MV-4-11 (cell line): ENCODE measurements around the gene GRIN2B.

Experiments used
- DNase-seq: peaks from one replicate; lab custom pipeline; 2025; lab: John Stamatoyannopoulos, UW

GRIN2B gene

GRCh38 chr12:13957576-13957975 lies 23.8 kb downstream of the GRIN2B start:
- peak; percentile 52 for DNase-seq

DNA sequence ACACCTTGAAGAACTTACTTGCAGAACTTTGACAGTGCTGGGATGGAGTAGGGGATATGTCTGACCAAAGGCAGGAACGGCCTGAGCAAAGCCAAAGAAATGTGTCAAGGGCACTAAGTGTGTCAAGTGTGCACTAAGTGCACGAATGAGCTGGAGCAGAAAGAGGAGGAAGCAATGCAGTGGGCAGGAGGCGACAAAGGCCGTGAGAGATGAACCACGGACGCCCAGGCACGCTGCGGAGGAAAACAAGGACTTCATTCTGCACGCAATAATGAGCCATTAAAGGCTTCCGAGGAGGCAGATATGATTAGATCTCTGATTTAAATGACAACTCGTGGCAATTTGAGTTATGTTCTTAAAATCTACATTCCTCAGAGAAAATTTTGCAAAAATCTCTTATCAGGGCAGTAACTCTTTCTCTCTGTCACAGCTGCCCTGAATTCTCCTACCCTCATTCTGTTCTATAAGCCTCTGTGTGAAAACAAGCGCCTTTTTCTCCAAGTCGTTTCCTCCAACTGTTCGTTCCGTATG lies 25.3 kb downstream of the GRIN2B start:
- DNase-seq, result no peak

DNA sequence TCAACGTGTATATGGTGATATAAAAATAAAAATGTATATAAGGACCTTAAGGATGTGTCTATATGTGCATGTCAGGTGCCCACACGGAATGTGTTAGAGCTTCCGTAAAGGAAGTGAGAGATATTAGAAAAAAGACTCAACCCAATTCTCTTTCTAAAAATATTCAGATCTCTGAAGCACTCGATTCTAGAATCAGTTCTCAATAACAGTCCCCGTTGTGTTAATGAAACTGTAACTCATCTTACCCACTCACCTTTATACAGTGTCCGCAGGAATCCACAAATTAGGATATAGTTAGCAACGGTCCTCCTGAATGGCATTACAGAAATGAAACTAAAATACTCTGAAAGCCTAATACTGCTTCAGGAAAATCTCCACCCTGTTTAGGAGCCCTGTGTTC lies 29.3 kb downstream of the GRIN2B start:
- DNase-seq, result no peak

- no peak for DNase-seq
Observed at GRCh38 chr12:13950502-13950901, 30.9 kb downstream of the GRIN2B start.

GRCh38 chr12:13948621-13949020 lies 32.8 kb downstream of the GRIN2B start:
- DNase-seq, result no peak

- no peak for DNase-seq
Observed at GRCh38 chr12:13947276-13947946, 34.0 kb downstream of the GRIN2B start.

DNA sequence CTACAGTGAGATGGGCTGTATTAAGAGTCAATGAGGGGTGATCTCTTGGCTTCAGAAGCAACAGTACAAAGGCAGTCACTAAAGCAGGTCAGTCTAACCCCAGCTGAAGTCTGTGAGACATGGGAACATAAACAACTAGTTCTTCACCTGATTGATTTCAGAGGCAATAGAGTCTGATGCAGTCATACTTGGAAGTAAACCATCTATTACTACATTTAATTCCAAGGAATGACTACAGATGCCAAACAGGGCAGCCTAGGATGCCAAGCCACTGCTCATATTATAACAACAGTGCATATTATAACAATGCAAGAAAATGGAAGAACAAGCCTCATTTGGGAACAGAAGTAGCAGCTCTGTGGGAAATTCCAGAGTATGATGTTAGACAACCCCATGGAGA lies 35.8 kb downstream of the GRIN2B start:
- no peak for DNase-seq

DNA sequence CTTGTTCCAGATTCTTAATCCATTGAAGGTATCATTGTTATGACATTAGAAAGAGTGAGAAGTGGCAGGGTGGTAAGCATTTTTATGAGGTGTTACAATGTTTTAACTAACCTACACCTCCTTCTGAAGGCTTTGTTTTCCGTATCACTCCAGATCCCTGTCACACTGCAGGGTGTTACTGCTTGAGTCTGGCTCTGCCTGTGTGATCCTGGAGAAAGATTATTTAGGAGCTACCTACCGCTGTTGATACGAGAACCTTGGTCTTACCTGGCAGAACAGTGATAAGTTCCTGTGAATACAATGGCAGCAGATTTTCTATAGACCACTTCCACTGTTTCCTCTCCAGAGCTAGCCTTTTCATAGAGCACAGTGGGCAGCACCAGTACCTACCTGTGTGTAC lies 36.2 kb downstream of the GRIN2B start:
- DNase-seq, result no peak

- DNase-seq, result no peak
Observed at GRCh38 chr12:13942826-13943225, 38.6 kb downstream of the GRIN2B start.

DNA sequence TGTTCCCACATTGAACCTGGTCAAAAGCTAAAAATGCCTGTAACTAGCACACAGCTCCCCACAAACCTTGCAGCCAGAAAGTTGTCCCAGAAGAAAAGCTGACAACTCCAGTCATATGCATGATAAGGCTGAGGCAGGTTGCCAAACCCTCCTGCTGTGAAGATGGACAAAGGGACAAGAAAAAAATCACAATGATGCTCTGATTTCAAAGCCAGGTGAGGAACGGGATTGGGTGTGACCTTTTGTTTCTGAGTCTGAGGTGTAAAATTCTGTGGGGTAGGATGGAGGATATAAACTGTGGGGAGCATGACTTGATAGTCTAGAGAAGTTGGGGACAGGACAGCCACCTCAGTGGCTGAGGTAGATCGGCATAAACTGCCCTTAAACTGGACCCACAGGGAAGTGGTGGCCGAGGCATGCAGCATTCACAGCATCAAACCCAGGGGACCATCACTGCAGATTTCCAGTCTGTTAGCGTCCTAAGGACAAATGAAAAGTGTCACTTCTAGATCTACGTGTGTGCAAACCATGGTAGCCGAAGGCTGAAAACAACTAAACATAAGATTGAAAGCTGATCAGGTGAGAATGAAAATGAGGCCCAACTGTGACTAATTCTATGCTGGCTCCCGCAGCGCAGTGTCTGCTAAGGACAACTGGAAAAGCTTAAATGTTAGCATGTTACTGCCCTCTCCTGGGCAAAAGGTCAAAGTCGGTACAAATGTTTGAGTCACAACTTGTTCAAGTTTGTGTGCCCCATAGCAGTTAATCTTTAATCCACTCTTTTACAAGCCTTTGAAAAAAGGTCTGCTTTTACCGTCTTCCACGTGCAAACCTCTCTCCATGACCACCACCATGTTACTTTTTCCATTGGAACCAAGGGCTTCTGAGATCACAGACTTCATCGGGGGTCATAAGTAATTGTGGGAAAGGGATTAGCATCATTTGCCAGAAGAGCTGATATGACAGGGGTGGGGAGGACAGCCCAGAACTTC lies 39.8 kb downstream of the GRIN2B start:
- DNase-seq, result peak; percentile 30

DNA sequence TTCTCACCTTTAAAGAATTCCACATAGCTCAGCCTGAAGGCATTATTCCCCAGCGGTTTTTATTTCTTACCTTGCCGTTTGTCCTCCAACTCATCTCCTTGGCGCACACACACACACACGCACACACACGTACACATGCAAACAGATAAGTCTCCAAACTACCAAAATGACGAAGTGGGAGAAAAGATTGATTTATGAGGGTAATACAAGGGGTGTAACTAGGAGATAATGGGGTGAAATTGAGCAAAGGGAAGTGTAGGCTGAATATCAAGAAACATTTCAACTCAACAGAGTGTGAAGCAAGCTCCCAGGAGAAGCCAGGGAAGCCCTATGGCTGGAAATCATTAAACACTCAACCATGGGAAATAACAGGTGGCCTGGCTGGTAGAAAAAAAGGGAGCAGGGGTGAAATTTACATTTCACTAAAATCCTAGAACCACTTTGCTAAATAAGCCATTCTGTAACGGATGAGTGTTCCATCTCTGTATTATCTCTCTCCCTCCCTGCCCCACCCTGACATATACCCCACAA lies 41.0 kb downstream of the GRIN2B start:
- DNase-seq, result no peak

DNA sequence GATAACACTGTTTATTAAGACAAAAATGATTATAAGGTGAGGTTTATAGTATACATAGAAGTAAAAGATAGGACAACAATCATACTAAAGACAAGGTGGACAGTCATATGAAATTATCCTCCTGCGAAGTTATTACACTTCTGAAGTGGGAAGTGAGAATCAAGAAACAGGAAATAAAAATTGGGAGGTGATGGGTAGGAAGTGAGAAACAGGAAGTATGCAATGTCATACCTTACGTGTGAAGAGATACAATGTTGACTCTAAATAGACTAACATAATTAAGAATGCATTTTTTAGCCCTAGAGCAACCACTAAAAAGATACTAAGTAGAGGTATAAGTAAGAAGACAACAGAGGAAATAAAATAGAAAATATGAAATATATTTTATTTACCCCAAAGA lies 43.7 kb downstream of the GRIN2B start:
- DNase-seq, result peak; percentile 14

DNA sequence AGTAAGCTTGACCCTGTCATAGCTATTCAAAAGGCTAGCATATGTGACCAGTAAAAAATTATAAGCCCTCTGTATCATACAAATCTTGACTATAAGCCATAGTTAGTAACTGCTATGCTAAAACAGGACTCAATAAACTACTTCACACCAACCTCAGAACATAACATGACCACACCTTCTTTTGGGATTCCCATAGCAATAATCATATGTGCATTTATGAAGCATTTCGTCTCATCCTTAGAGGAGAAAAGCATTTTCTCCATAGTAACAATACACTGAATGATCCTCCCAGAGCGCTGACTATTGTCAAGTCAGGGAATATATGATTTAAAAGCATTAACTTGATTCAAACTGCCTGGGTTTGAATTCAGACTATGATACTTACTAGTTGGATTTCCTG lies 46.2 kb downstream of the GRIN2B start:
- DNase-seq, result no peak
